Measurements from ENCODE around the gene S100A9.
"Not testable (repeated sequence)": the region's sequence is repeated elsewhere in the genome, so short reads cannot be mapped to it uniquely, and the experiment has no call there.

S100A9 gene

DNA sequence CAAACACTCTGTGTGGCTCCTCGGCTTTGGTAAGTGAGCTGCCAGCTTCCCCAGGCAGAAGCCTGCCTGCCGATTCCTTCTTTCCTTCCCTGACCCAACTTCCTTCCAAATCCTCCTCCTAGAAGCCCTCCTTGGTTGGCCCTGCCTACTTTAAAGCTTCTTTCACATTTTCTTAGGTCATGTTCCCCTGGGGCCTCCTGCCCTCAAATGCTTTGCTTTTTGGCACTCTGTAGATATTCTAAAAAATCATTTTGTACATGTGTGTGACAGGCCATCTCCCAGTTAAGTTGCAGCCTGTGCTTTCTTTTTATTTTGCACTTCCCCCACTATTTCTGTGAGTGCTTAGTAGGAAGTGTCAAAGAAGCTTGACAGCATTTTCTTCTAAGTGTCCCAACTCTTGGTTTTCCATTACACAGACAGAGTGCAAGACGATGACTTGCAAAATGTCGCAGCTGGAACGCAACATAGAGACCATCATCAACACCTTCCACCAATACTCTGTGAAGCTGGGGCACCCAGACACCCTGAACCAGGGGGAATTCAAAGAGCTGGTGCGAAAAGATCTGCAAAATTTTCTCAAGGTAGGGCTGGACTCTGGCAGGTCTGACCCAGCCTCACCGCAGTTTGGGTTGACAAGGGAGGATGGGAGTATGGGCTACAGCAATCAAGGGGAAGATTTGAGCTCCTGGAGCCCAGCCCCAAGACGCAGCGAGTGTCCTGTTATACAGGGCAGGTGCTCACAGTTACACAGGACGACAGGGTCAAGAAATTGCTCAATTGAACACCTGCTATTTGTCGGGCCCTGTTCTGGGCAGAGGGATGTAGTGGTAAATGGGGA is at the start of gene S100A9:
S100A9 (plus strand) TSS at position 2 of the 838 bp plus-strand sequence; CDS start at position 432, 430 bp downstream.
- DNase-seq: no peak

GRCh38 chr1:153308540-153308939 is 49.1 kb upstream of the S100A9 start:
- no peak for DNase-seq

DNA sequence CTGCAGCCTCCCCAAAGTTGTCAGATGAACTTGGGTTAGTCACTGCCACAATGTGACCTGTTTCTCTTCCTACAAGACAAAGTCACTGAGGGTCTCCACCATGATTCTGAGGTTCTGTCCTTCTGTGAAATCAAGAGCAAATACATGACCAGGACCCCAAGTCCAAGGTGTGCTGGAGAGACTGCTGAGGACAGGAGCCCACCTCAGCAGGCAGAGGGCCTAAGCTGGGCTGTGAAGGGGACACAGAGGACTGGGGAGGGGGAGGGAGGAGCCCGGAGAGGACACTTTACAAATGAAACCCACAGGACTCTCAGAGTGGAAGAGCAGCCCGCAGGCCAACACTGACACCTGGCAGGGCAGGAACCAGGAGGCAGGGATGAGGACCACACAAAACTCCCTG is 48.2 kb upstream of the S100A9 start:
- DNase-seq: no peak

- no peak for DNase-seq
These were observed 47.1 kb upstream of the S100A9 start for GRCh38 chr1:153310526-153310925.

- no peak for DNase-seq
These were observed 45.0 kb upstream of the S100A9 start, which contains the start of gene PGLYRP3 for GRCh38 chr1:153312570-153313186. Gene PGLYRP3, minus strand, starts transcription at chr1:153312952. Its CDS starts 2,287 bp downstream, at chr1:153310665.

DNA sequence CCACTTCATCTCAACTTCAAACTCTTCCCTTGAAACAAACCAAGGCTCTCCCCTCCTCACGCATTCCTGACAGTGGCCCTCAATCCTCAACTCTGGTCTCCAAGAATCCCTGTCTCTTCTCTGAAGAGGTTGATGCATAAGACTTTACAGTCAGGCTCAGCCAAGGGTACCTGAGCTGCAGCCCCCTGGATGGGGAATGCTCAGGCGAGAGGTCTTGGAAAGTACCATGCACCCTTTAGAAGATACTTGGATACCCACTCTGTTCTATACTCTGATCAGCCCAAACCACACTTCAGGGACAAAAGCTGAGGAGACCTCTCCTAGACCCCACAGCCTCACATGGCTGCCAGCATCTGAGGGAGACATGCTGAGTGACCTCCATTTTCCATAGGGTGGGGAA is 44.4 kb upstream of the S100A9 start:
- DNase-seq: no peak

DNA sequence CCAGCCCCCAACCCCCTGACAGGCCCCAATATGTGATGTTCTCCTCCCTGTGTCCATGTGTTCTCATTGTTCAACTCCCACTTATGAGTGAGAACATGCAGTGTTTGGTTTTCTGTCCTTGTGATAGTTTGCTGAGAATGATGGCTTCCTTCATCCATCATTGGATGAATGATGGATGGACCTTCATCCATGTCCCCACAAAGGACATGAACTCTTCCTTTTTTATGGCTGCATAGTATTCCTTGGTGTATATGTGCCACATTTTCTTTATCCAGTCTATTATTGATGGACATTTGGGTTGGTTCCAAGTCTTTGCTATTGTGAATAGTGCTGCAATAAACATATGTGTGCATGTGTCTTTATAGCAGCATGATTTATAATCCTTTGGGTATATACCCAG is 43.3 kb upstream of the S100A9 start:
- DNase-seq: not testable (repeated sequence)

DNA sequence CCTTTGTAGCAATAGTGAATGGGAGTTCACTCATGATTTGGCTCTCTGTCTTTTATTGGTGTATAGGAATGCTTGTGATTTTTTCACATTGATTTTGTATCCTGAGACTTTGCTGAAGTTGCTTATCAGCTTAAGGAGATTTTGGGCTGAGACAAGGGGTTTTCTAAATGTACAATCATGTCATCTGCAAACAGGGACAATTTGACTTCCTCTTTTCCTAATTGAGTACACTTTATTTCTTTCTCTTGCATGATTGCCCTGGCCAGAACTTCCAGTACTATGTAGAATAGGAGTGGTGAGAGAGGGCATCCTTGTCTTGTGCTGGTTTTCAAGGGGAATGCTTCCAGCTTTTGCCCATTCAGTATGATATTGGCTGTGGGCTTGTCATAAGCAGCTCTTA is 41.6 kb upstream of the S100A9 start:
- not testable (repeated sequence) for DNase-seq

- not testable (repeated sequence) for DNase-seq
These were observed 39.5 kb upstream of the S100A9 start for GRCh38 chr1:153318145-153318544.

GRCh38 chr1:153322568-153322967 is 35.1 kb upstream of the S100A9 start:
- no peak for DNase-seq

GRCh38 chr1:153324912-153325311 is 32.7 kb upstream of the S100A9 start:
- DNase-seq: peak; percentile 27

- no peak for DNase-seq
These were observed 23.8 kb upstream of the S100A9 start for GRCh38 chr1:153333902-153334301.

DNA sequence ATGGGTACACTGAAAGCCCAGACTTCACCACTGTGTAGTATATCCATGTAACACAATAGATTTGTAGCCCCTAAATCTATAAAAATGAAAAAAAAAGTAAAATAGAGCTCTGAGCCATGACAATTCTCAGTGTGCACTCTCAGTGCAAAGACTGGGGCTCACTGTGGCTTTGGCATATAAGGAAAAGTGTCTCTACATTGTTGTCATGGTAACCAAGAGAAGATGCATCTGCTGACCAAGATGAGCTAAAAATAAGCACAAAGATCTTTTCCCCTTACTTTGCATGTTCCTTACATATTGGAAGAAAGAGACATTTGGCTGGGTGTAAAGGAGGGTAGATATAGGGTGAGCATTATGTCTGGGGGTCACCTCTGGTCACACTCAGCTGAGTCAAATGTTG is 21.0 kb upstream of the S100A9 start:
- no peak for DNase-seq

DNA sequence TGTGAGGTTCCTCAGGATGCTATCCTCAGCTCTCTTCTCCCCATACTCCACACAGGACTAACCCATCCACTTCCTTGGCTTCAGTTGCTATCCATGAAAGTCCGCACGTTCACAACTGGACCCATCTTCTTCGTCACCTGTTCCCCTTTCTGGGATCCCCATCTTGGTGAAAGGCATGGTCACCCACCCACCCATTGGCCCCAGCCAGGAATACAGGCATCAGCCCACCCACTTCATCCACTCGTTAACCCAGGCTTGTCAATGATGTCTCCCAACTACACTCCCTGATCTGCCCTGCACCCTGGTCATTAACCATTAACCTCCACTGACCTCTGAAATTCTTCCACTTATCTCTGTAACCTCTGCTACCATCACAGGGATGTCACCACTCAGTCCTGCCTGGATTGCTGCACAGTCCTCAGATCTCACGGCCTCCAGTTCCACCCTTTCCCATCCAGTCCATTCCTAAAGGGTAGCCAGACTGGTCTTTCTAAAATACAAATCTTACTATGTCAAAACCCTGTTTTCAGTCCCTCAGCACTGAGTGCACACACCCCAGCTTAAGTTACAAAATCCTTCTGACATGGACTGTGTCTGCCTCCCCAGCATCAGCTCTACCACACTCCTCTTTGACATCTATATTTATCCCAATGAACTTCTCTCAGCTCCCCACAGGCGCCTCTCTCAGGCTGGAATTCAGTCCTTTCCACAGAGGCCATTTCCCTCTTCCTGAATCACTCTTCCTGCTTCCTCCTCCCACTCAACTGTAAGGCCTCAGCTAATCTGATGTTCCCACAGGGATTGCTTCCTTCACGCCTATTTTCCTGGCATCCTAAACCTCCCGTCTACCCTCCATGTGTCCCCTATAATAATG is 19.4 kb upstream of the S100A9 start:
- DNase-seq: no peak

- no peak for DNase-seq
These were observed 17.9 kb upstream of the S100A9 start for GRCh38 chr1:153339802-153340201.

DNA sequence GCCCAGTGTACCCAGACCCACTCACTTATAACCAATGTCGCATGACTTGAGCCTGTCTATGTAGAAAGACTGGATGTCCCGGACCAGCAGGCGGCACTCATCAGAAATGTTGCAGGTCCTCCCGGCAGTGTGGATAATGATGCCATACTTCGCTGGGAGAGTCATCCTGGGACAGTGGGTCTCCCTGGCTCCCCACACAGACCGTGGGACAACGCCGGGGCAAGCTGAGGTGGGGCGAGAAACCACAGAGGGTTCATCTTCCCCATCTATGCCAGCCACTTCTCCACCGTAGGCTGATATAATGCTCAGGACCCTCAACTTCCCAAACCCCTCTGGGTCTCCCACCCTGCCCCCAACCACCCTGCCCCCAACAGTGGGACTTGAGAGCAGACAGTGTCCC is 17.3 kb upstream of the S100A9 start:
- DNase-seq: no peak

DNA sequence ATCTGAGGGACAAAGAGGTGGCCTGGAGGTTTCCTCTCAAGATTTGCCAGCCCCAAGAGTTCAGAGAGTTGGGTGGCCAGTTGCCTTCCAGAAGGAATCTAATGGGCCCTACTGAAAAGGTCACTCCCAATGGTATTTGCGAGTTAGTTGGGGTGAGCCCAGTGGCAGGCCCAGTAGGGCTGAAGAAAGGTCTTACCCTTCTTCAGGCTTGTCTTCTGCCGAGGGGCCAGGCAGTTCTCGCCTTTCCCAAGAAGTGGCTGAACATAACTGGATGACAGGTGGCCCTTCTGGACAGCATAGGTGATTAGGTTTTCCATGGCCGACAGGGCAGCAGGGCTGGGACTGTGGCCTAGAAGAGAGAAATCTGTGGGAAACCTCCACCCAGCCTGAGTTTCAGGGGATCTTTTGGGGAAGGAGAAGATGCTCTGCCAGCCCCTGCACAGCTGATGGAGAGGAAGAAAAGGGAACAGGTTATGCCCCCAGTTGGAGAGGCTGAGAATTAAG is 16.2 kb upstream of the S100A9 start:
- DNase-seq: no peak

DNA sequence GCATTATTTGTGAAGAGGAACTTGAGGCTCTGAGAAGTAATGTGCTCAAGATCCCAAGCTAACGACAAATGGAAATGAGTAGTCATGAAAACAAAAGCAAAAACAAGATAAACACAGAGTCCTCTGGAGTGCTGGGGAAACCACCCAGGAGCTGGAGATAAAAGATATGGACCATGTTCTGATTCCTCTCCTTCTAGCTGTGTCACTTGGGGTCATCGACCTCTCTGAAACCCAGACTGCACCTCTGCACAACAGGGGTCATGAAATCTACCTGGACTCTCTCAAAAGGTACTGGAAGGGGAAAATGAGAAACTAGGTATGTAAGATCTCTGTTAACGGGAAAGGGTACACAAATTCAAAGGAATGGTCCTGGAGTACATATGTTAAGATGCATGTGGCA is 15.5 kb upstream of the S100A9 start:
- DNase-seq: no peak

- DNase-seq: no peak
These were observed 14.5 kb upstream of the S100A9 start for GRCh38 chr1:153343040-153343681.

GRCh38 chr1:153343811-153344717 is 13.6 kb upstream of the S100A9 start:
- no peak for DNase-seq

DNA sequence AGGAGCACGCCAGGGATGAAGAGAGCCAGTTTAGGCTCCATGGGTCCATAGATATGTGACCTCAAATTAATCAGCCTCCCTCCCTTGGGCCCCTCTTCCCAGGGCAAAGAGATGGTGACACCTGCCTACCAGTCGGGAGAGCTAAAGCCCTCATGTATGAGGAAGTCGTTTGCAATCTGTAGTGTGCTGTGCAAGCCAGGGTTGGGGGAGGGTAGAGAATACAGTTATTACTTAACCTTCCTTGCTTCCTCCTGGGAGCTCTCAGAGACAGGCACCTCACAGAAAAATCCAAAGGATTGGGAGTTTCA is 13.0 kb upstream of the S100A9 start:
- DNase-seq: no peak
